B cell (primary cell): ENCODE results near the gene MPP4. TPM values are rescaled to one million over a fixed set of nuclear protein-coding genes. Genes with fewer than 3 reads are reported as not detected.

Experiments
- ATAC-seq: fragments of 200-7000 bp; cut with Tn5 transposase; one replicate; pipeline ENCODE4 v1.10.0; 2021; ENCODE audit warnings: low read depth, mild to moderate bottlenecking, moderate number of reproducible peaks, moderate library complexity
- CTCF ChIA-PET: fragments of 350-600 bp; sonication (Branson Sonifier 250); formaldehyde crosslinking; loops from one replicate; lab custom pipeline; 2021; ENCODE audit warnings: antibody characterized with exemption, inconsistent platforms; lab: Charles Lee
- POLR2A ChIA-PET: fragments of 350-600 bp; sonication (Branson Sonifier 250); formaldehyde crosslinking; loops from one replicate; lab custom pipeline; 2021; ENCODE audit warnings: antibody characterized with exemption; lab: Charles Lee
- DNase-seq: peaks from one replicate; pipeline ENCODE4 v3.0.0; 2013
- H2AFZ ChIP-seq: 2 replicates; pipeline ENCODE4 v1.6.1; 2012; ENCODE audit warnings: mild to moderate bottlenecking, low read depth, low read length; ENCODE audit not compliant: insufficient read depth, poor library complexity, severe bottlenecking
- H3K27ac ChIP-seq, 2 donors: 1 replicate in 1 of 2; 2 replicates in 1 of 2; pipeline ENCODE4 v1.5.1; 2012 to 2013; ENCODE audit warnings: low read length in 2 of 2, mild to moderate bottlenecking in 2 of 2, moderate library complexity in 1 of 2
- H3K27me3 ChIP-seq, 4 experiments: fragments of 200-600 bp in 1 of 4; sonication (generic) in 1 of 4; replicated peaks in 1 of 4; 1 replicate in 2 of 4; 2 replicates in 2 of 4; pipeline versions ENCODE4 v1.6.1 to v1.7.0; 2013 to 2016; ENCODE audit warnings: low read length in 3 of 4, mild to moderate bottlenecking in 2 of 4, mixed read lengths in 1 of 4, moderate library complexity in 1 of 4; ENCODE audit not compliant: insufficient read depth in 4 of 4, control insufficient read depth in 3 of 4; ENCODE audit errors: control extremely low read depth in 1 of 4
- H3K36me3 ChIP-seq, 2 experiments: replicated peaks in 1 of 2; 1 replicate in 1 of 2; 2 replicates in 1 of 2; pipeline versions ENCODE4 v1.6.1 to v1.7.1; 2013; ENCODE audit warnings: low read length in 1 of 2; ENCODE audit not compliant: insufficient read depth in 2 of 2, control insufficient read depth in 1 of 2; ENCODE audit errors: control extremely low read depth in 1 of 2, extremely low read depth in 1 of 2
- H3K4me1 ChIP-seq, 2 donors: fragments of 200-600 bp in 1 of 2; sonication (generic) in 1 of 2; 1 replicate in 1 of 2; 2 replicates in 1 of 2; pipeline versions ENCODE4 v1.5.1 to v1.6.1; 2013 to 2017; ENCODE audit warnings: low read length in 2 of 2; ENCODE audit not compliant: control insufficient read depth in 2 of 2, insufficient read depth in 2 of 2
- H3K4me2 ChIP-seq: replicated peaks from 2 replicates; pipeline ENCODE3; 2012; ENCODE audit warnings: mild to moderate bottlenecking, low read depth, low read length; ENCODE audit not compliant: poor library complexity, severe bottlenecking
- H3K4me3 ChIP-seq, 5 experiments: fragments of 200-600 bp in 1 of 5; sonication (generic) in 1 of 5; 1 replicate in 3 of 5; 2 replicates in 2 of 5; pipeline versions ENCODE4 v1.5.1 to v1.7.0; 2011 to 2016; ENCODE audit warnings: low read length in 4 of 5, mild to moderate bottlenecking in 4 of 5, low read depth in 2 of 5, control low read depth in 1 of 5, moderate library complexity in 1 of 5; ENCODE audit not compliant: insufficient read depth in 1 of 5; ENCODE audit errors: control extremely low read depth in 1 of 5, extremely low read depth in 1 of 5
- H3K79me2 ChIP-seq: fragments of 200-600 bp; sonication (generic); one replicate; pipeline ENCODE4 v1.6.0; 2016; ENCODE audit warnings: low read length; ENCODE audit not compliant: control insufficient read depth, insufficient read depth
- H3K9ac ChIP-seq: fragments of 200-600 bp; sonication (generic); 2 replicates; pipeline ENCODE4 v1.6.1; 2017; ENCODE audit warnings: mild to moderate bottlenecking, low read length, moderate library complexity
- H3K9me3 ChIP-seq, 3 donors: one replicate each; pipeline versions ENCODE4 v1.6.1 to v1.7.1; 2013; ENCODE audit warnings: low read length in 2 of 3; ENCODE audit not compliant: control insufficient read depth in 2 of 3, insufficient read depth in 1 of 3; ENCODE audit errors: control extremely low read depth in 1 of 3
- H4K20me1 ChIP-seq: 2 replicates; pipeline ENCODE4 v1.6.0; 2012; ENCODE audit warnings: mild to moderate bottlenecking, low read length; ENCODE audit not compliant: insufficient read depth, control insufficient read depth, poor library complexity, severe bottlenecking
- H3K27ac Mint-ChIP-seq: one replicate; pipeline ENCODE4 v1.8.0; 2021; ENCODE audit warnings: mixed read lengths
- H3K27me3 Mint-ChIP-seq: one replicate; pipeline ENCODE4 v1.8.0; 2021; ENCODE audit warnings: mixed read lengths
- H3K4me1 Mint-ChIP-seq: one replicate; pipeline ENCODE4 v1.8.0; 2021; ENCODE audit warnings: mixed read lengths
- H3K4me3 Mint-ChIP-seq: one replicate; pipeline ENCODE4 v1.8.0; 2021; ENCODE audit warnings: mixed read lengths
- H3K9me3 Mint-ChIP-seq: one replicate; pipeline ENCODE4 v1.8.0; 2022; ENCODE audit warnings: mixed read lengths; ENCODE audit not compliant: insufficient read depth
- CTCF ChIP-seq: fragments of 200-600 bp; IDR thresholded peaks from one replicate; pipeline ENCODE4 v1.8.0; 2022; ENCODE audit warnings: antibody characterized with exemption, mild to moderate bottlenecking
- EZH2 ChIP-seq: IDR thresholded peaks from 2 replicates; pipeline ENCODE4 v1.6.1; 2012; ENCODE audit warnings: borderline replicate concordance, low read depth, mild to moderate bottlenecking, moderate library complexity, low read length; ENCODE audit not compliant: insufficient read depth, poor library complexity, severe bottlenecking
- WGBS: methylation state at CpG from one replicate; pipeline ENCODE4 v1.1.5; 2013; ENCODE audit warnings: missing lambda C conversion rate; ENCODE audit not compliant: insufficient coverage; 5-methylcytosine and 5-hydroxymethylcytosine counted together
- intact Hi-C: fragments of 100-400 bp; cut with micrococcal nuclease; formaldehyde crosslinking; loops from one replicate; pipeline ENCODE4 v1.10.0; 2022
- polyA plus RNA-seq: library from polyadenylated mRNA; depleted of rRNA; stranded (reverse); fragments of >200 nt; gene quantifications from 2 replicates; pipeline ENCODE4 v1.2.3, GENCODE V29; 2012
- total RNA-seq, 2 donors: library from RNA; stranded (reverse); fragments of 120-200 nt in 1 of 2; gene quantifications; 1 replicate in 1 of 2; 2 replicates in 1 of 2; pipeline versions ENCODE4 v1.2.3 to v1.2.4, GENCODE V29; 2013 to 2022

MPP4 gene
- total and polyA plus RNA-seq, 2 donors (not counting 1 experiment from before 2014, with no cell fraction given): not detected

DNA sequence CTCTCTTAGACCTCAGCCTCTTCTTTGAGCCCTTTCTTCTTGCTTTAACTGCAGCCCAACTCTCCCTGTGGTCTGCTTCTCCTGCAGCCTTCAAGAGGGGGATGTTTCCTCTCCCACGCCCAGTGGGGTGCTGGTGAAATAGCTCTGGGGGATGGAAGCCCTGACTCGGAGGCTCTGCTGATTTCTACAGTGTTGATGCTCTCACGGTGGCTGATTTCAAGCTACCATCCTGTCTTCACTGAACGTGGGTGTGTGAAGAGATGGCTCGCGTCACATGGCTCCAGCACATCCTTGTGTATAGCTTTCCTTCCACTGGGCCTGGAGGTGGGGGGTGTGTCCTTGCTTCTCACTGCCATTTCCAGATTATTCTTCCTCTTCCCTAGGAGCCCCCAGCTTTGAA is 20.0 kb downstream of the MPP4 start:
- H3K9me3 Mint-ChIP-seq: no peaks in the 10 kb centered on the region
- peaks cover 15% of the 10 kb centered on the region for H3K27me3 Mint-ChIP-seq
- no peak overlapping the region for H3K27ac Mint-ChIP-seq
- DNase-seq: no peak
- no peak for TF ChIP-seq EZH2
- no peak for TF ChIP-seq CTCF
- no peaks in the 10 kb centered on the region for H3K36me3 ChIP-seq
- ATAC-seq: no peak
- POLR2A ChIA-PET: interaction anchor here (0.5 kb wide), 1 partner anchor 218 kb away, joined by 6 read pairs; no protein-coding TSS in a partner anchor
- CTCF ChIA-PET: interaction anchor here (1.5 kb wide), 1 partner anchor 15 kb away, joined by 3 read pairs; no protein-coding TSS in a partner anchor
- H3K27me3 ChIP-seq: peaks cover 0 to 11% (median 2%) of the 10 kb centered on the region in 4 experiments
- no peaks in the 10 kb centered on the region for H3K79me2 ChIP-seq
- no peak overlapping the region for H3K4me2 ChIP-seq
- no peak overlapping the region for H3K4me3 Mint-ChIP-seq
- H3K9ac ChIP-seq: no peak overlapping the region
- no peak overlapping the region for H3K27ac ChIP-seq
- no peak overlapping the region for H3K4me3 ChIP-seq
- intact Hi-C loops: no loop called here
- H3K4me1 ChIP-seq: no peaks in the 10 kb centered on the region
- 85% methylated on average over 3 of the region's 6 CpGs for WGBS
- no peaks in the 10 kb centered on the region for H4K20me1 ChIP-seq
- H3K9me3 ChIP-seq: no peaks in the 10 kb centered on the region
- H3K4me1 Mint-ChIP-seq: no peaks in the 10 kb centered on the region
- H2AFZ ChIP-seq: no peak overlapping the region

DNA sequence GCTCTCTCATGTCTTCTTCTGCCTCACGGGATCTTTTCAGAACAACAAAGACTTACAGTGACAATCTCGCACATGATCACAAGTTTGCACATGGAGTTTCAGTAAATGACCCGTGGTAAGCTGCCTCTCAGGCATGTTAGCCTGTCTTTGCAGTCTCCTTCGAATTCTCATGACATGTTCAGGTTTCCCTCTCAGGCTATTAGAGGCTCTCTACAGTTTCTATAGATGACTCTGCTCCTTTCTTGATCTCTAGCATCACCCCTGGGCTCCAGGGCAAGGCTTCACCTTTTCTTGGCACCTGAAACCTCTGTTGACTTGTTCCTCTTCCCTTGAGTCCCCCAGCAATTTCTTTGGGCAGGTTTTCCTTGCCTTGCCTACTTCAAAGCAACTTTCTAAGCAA is 23.0 kb downstream of the MPP4 start:
- Histone ChIP-seq H3K4me3 (no peak overlapping the region), H3K36me3 (no peaks in the 10 kb centered on the region), H3K9ac (no peak overlapping the region), H3K4me2 (no peak overlapping the region), H2AFZ (no peak overlapping the region), H3K9me3 (no peaks in the 10 kb centered on the region), H4K20me1 (no peaks in the 10 kb centered on the region), H3K27ac (no peak overlapping the region), H3K79me2 (no peaks in the 10 kb centered on the region), H3K4me1 (no peaks in the 10 kb centered on the region), H3K27me3 (no peaks in the 10 kb centered on the region)
- H3K4me1 Mint-ChIP-seq: no peaks in the 10 kb centered on the region
- POLR2A ChIA-PET: no interaction called here
- no peak overlapping the region for H3K4me3 Mint-ChIP-seq
- no peak for ATAC-seq
- H3K27me3 Mint-ChIP-seq: peaks cover 7% of the 10 kb centered on the region
- no peak for DNase-seq
- no peak overlapping the region for H3K27ac Mint-ChIP-seq
- 79% methylated on average over 3 of the region's 4 CpGs for WGBS
- TF ChIP-seq CTCF (no peak), EZH2 (no peak)
- intact Hi-C loops: no loop called here
- CTCF ChIA-PET: no interaction called here
- H3K9me3 Mint-ChIP-seq: no peaks in the 10 kb centered on the region
